Brain microvascular endothelial cell (primary cell): Measurements from ENCODE around the gene CDC20.

ENCODE experiments used
- DNase-seq: peaks from one replicate; pipeline ENCODE4 v3.0.0-alpha.2; 2020
- H3K27ac ChIP-seq: fragments of 250-450 bp; sonication (Bioruptor Pico); 2 replicates; pipeline ENCODE4 v1.5.1; 2020; ENCODE audit warnings: mild to moderate bottlenecking, moderate library complexity
- H3K27me3 ChIP-seq: fragments of 250-450 bp; sonication (Bioruptor Pico); replicated peaks from 2 replicates; pipeline ENCODE4 v1.5.1; 2020; ENCODE audit warnings: mild to moderate bottlenecking
- H3K36me3 ChIP-seq: fragments of 250-450 bp; sonication (Bioruptor Pico); replicated peaks from 2 replicates; pipeline ENCODE4 v1.5.1; 2020; ENCODE audit warnings: mild to moderate bottlenecking
- H3K4me3 ChIP-seq: 2 replicates; pipeline ENCODE4 v1.5.1; 2011; ENCODE audit warnings: low read depth, mild to moderate bottlenecking, control low read depth, low read length, moderate library complexity
- CTCF ChIP-seq: IDR thresholded peaks from 2 replicates; pipeline ENCODE4 v1.5.1; 2011; ENCODE audit warnings: low read depth, mild to moderate bottlenecking, moderate library complexity, low read length, control low read depth, inconsistent platforms; ENCODE audit errors: missing control alignments
- in situ Hi-C: cut with HindIII; loops from 2 replicates; pipeline ENCODE4 v1.10.0; 2017; ENCODE audit warnings: low sequenced_read_pairs, low pct_ligation_motif_present

Gene CDC20

DNA sequence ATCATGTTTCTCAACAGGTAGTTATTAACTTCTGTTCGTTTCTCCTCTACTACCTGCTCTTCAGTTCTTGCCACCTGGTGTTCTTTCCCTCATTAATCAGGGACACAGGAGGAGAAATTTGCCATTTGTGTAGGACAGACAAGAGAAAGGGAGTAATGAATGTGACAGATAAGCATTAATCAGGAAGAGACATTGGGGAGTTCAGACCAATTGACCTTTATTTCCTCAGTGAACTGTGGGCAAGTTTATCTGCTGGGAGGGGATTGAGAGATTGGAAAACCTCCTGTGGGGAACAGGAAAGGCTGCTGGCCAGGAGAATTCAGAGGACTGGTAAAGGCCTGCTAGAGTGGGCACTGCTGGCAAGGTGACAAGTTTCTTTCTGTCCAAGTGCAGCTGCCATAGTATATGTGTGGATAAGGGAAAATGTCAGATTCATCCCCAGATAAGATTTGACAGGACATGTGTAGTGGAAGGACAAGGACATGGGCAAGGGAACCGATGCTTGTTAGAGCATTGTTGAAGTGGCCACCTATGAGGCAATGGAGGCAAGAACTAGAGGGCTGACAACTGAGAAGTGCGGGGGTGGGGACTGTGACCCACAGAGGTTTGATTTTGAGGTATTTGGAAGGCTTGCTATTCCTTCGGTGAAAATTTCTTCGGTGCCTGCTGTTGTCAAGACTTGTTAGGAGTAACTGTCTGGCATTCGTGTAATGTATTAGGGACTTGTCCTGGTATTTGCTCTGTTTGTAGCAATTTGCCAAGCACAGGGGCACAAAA is 43.5 kb downstream of the CDC20 start:
- Histone ChIP-seq H3K36me3 (peaks cover 40% of the 10 kb centered on the region), H3K27ac (no peak overlapping the region), H3K4me3 (no peak overlapping the region), H3K27me3 (no peaks in the 10 kb centered on the region)
- in situ Hi-C loops = loop anchor here (25.0 kb wide), 1 partner anchor 165 kb away; no protein-coding TSS in a partner anchor
- no peak for TF ChIP-seq CTCF
- no peak for DNase-seq

DNA sequence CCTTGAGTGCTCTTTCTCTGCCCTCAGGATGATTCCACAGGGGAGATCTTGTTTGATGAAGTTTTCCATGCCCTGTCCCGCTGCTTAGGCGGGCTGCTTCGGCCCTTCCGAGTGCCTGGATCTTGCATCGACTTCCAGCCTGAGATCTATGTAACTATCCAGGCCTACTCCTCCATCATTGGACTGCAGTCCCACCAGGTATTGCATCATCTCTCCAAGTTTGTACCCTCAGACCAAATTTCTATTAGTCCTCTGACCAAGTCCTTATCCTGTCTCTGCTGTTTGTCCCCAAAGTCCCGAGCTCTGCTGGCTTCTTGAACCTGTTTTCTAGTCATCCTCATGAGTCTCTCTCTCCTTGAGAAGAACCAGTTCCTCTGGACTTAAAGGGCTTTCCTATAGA is 45.6 kb downstream of the CDC20 start:
- peaks cover 43% of the 10 kb centered on the region for H3K36me3 ChIP-seq
- TF ChIP-seq CTCF = no peak
- in situ Hi-C loops = loop anchor here (25.0 kb wide), 1 partner anchor 167 kb away; no protein-coding TSS in a partner anchor
- H3K4me3 ChIP-seq = no peak overlapping the region
- no peak overlapping the region for H3K27ac ChIP-seq
- no peaks in the 10 kb centered on the region for H3K27me3 ChIP-seq
- DNase-seq = no peak

GRCh38 chr1:43405219-43405875 is 46.6 kb downstream of the CDC20 start:
- H3K27me3 ChIP-seq = no peaks in the 10 kb centered on the region
- in situ Hi-C loops = loop anchor here (25.0 kb wide), 1 partner anchor 168 kb away; no protein-coding TSS in a partner anchor
- H3K27ac ChIP-seq = no peak overlapping the region
- TF ChIP-seq CTCF = no peak
- no peak overlapping the region for H3K4me3 ChIP-seq
- no peak for DNase-seq
- H3K36me3 ChIP-seq = peaks cover 43% of the 10 kb centered on the region

DNA sequence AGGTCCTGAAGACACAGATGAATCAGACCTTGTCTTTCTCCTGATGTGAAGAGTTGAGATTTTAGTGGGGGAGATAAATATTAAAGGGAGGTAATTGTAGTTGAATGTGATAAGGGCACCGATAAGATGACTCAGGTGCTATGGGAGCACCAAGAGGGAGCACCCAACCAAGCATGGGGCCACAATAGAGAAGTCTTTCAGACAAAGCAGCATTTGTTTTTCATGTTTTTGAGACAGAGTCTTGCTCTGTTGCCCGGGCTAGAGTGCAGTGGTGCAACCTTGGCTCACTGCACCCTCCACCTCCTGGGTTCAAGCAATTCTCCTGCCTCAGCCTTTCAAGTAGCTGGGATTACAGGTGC is 47.1 kb downstream of the CDC20 start:
- H3K27ac ChIP-seq = no peak overlapping the region
- in situ Hi-C loops = loop anchor here (25.0 kb wide), 1 partner anchor 169 kb away; no protein-coding TSS in a partner anchor
- no peak overlapping the region for H3K4me3 ChIP-seq
- no peak for DNase-seq
- H3K27me3 ChIP-seq = no peaks in the 10 kb centered on the region
- peaks cover 43% of the 10 kb centered on the region for H3K36me3 ChIP-seq
- no peak for TF ChIP-seq CTCF

DNA sequence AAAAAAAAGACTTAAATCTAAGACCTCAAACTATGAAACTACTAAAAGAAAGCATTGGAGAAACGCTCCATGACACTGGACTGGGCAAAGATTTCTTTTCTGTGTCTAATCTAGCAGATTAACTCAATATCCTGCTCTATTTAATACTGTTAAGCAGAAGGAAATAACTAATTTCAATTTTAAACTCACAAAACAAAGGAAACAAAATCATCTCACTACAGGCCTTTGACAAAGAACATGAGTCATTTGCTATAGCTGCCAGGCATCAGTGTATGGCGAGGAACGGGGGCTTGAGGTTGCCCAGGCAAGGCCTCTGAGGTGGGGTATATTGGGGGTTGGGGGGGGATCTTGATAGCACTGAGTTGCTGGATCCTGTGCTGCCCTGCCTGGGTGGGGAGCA is 51.8 kb downstream of the CDC20 start:
- in situ Hi-C loops = loop anchor here (25.0 kb wide), 1 partner anchor 173 kb away; no protein-coding TSS in a partner anchor
- DNase-seq = no peak
- peaks cover 20% of the 10 kb centered on the region for H3K36me3 ChIP-seq
- no peak for TF ChIP-seq CTCF
- no peaks in the 10 kb centered on the region for H3K27me3 ChIP-seq
- no peak overlapping the region for H3K27ac ChIP-seq
- no peak overlapping the region for H3K4me3 ChIP-seq
